Stimulated activated CD8-positive, alpha-beta memory T cell treated with anti-CD3 and anti-CD28 coated beads, Interleukin-12 subunit alpha, Interleukin-12 subunit beta, amount 100 ng/mL, for 4 hours (primary cell): ENCODE data around the gene ATP1B3.
A peak's percentile ranks its signal among the peaks of the same experiment; 100 is the strongest.
"Not testable (repeated sequence)": the region's sequence is repeated elsewhere in the genome, so short reads cannot be mapped to it uniquely, and the experiment has no call there.

ENCODE experiments used
- DNase-seq: peaks from one replicate; pipeline ENCODE4 v3.0.0-alpha.2; 2020; ENCODE audit warnings: low read depth

The ATP1B3 gene

GRCh38 chr3:141860766-141861513 is 15.5 kb upstream of the ATP1B3 start:
- no peak for DNase-seq

GRCh38 chr3:141862279-141862816 is 14.1 kb upstream of the ATP1B3 start:
- no peak for DNase-seq

GRCh38 chr3:141863491-141863890 is 13.0 kb upstream of the ATP1B3 start:
- no peak for DNase-seq

- DNase-seq = no peak
Measured at GRCh38 chr3:141864281-141864970, 12.0 kb upstream of the ATP1B3 start.

- DNase-seq = no peak
Measured at GRCh38 chr3:141865101-141865500, 11.3 kb upstream of the ATP1B3 start.

- DNase-seq = no peak
Measured at GRCh38 chr3:141870091-141870687, 6.3 kb upstream of the ATP1B3 start.

GRCh38 chr3:141875374-141875892 is 1.0 kb upstream of the ATP1B3 start:
- DNase-seq = peak; percentile 69

GRCh38 chr3:141875893-141876380 is 506 bp upstream of the ATP1B3 start:
- no peak for DNase-seq

GRCh38 chr3:141876891-141877621 is 613 bp downstream of the ATP1B3 start:
- DNase-seq = peak; percentile 62

- no peak for DNase-seq
Measured at GRCh38 chr3:141877911-141878310, 1.5 kb downstream of the ATP1B3 start.

GRCh38 chr3:141878326-141878725 is 1.9 kb downstream of the ATP1B3 start:
- no peak for DNase-seq

GRCh38 chr3:141878817-141879216 is 2.4 kb downstream of the ATP1B3 start:
- no peak for DNase-seq

- no peak for DNase-seq
Measured at GRCh38 chr3:141881702-141882101, 5.3 kb downstream of the ATP1B3 start.

- no peak for DNase-seq
Measured at GRCh38 chr3:141887051-141887450, 10.6 kb downstream of the ATP1B3 start.

GRCh38 chr3:141888548-141888947 is 12.1 kb downstream of the ATP1B3 start:
- not testable (repeated sequence) for DNase-seq

- DNase-seq = no peak
Measured at GRCh38 chr3:141894524-141895176, 18.2 kb downstream of the ATP1B3 start.

- DNase-seq = no peak
Measured at GRCh38 chr3:141895731-141896130, 19.3 kb downstream of the ATP1B3 start.

- no peak for DNase-seq
Measured at GRCh38 chr3:141898908-141899307, 22.5 kb downstream of the ATP1B3 start.

- DNase-seq = no peak
Measured at GRCh38 chr3:141900343-141900742, 23.9 kb downstream of the ATP1B3 start.

- DNase-seq = no peak
Measured at GRCh38 chr3:141901914-141902313, 25.5 kb downstream of the ATP1B3 start.

- DNase-seq = no peak
Measured at GRCh38 chr3:141904203-141904602, 27.8 kb downstream of the ATP1B3 start.
